DOHH2 (cell line): ENCODE data around the gene TRIM9.

Experiments
- H3F3A ChIP-seq: fragments of 200-600 bp; sonication (generic), shearing (Covaris generic); 2 replicates; pipeline ENCODE4 v1.6.0; 2016; ENCODE audit warnings: antibody characterized with exemption, mild to moderate bottlenecking; ENCODE audit not compliant: control insufficient read depth, insufficient read depth
- H3K27ac ChIP-seq: fragments of 200-600 bp; sonication (generic); 2 replicates; pipeline ENCODE4 v1.5.1; 2014; ENCODE audit warnings: low read depth, mild to moderate bottlenecking, low read length, moderate library complexity
- H3K27me3 ChIP-seq: fragments of 200-600 bp; sonication (generic); 2 replicates; pipeline ENCODE4 v1.6.1; 2014; ENCODE audit warnings: mild to moderate bottlenecking, low read length, mixed read lengths; ENCODE audit not compliant: control insufficient read depth
- H3K36me3 ChIP-seq: fragments of 200-600 bp; sonication (generic); 2 replicates; pipeline ENCODE4 v1.6.1; 2014; ENCODE audit warnings: mild to moderate bottlenecking, low read length, moderate library complexity, mixed read lengths; ENCODE audit not compliant: control insufficient read depth
- H3K4me1 ChIP-seq: fragments of 200-600 bp; sonication (generic); 2 replicates; pipeline ENCODE4 v1.6.1; 2014; ENCODE audit warnings: mild to moderate bottlenecking, low read length, mixed read lengths; ENCODE audit not compliant: control insufficient read depth
- H3K4me2 ChIP-seq: fragments of 200-600 bp; sonication (generic); 2 replicates; pipeline ENCODE4 v1.6.0; 2014; ENCODE audit warnings: mild to moderate bottlenecking, low read length, moderate library complexity
- H3K4me3 ChIP-seq: fragments of 200-600 bp; sonication (generic); 2 replicates; pipeline ENCODE4 v1.5.1; 2014; ENCODE audit warnings: mild to moderate bottlenecking, low read length, mixed read lengths
- H3K79me2 ChIP-seq: fragments of 200-600 bp; sonication (generic); 2 replicates; pipeline ENCODE4 v1.6.1; 2014; ENCODE audit warnings: mild to moderate bottlenecking, low read length, mixed read lengths; ENCODE audit not compliant: control insufficient read depth
- H3K9me2 ChIP-seq: fragments of 200-600 bp; sonication (generic); replicated peaks from 2 replicates; pipeline ENCODE4 v1.6.1; 2014; ENCODE audit warnings: mild to moderate bottlenecking, low read length, mixed read lengths; ENCODE audit not compliant: control insufficient read depth
- H3K9me3 ChIP-seq: fragments of 200-600 bp; sonication (generic); 2 replicates; pipeline ENCODE4 v1.6.1; 2014; ENCODE audit warnings: antibody characterized with exemption, low read length, mixed read lengths; ENCODE audit not compliant: control insufficient read depth, insufficient read depth
- H4K20me1 ChIP-seq: fragments of 200-600 bp; sonication (generic); 2 replicates; pipeline ENCODE4 v1.6.0; 2014; ENCODE audit warnings: low read depth, mild to moderate bottlenecking, antibody characterized with exemption, low read length, moderate library complexity; ENCODE audit not compliant: control insufficient read depth, insufficient read depth
- EZH2phosphoT487 ChIP-seq: fragments of 200-600 bp; sonication (generic); IDR thresholded peaks from 2 replicates; pipeline ENCODE4 v1.6.1; 2017; ENCODE audit warnings: borderline replicate concordance, mild to moderate bottlenecking, antibody characterized with exemption, low read length, moderate library complexity, mixed read lengths
- TF ChIP-seq, protein P1 (sequence below): fragments of 200-600 bp; sonication (generic); IDR thresholded peaks from one replicate; pipeline ENCODE4 v1.5.1; 2014; ENCODE audit warnings: antibody characterized with exemption, mild to moderate bottlenecking, low read depth, low read length; ENCODE audit not compliant: poor library complexity, severe bottlenecking

The TRIM9 gene

DNA sequence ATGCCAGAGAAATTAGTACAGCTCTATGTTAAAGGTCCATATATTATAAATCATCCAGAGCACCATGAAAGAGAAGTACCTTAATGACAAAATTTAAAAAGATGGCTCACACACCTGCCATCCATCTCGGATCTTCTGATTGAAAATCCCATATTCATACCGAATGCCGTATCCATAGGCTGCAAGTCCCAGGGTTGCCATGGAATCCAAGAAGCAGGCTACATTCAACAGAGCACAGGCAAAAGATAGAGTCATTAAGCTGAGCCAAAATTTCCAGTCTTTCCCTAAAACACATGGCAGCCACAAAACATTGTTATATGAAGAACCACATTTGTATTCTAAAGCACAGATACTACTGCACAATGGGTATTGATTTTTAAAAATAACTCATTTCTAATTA lies 163.3 kb downstream of the TRIM9 start:
- no peak overlapping the region for H3K4me3 ChIP-seq
- no peaks in the 10 kb centered on the region for H3K9me2 ChIP-seq
- no peak overlapping the region for H3K27ac ChIP-seq
- no peaks in the 10 kb centered on the region for H4K20me1 ChIP-seq
- H3K9me3 ChIP-seq, result no peaks in the 10 kb centered on the region
- no peaks in the 10 kb centered on the region for H3K27me3 ChIP-seq
- peaks cover 5% of the 10 kb centered on the region; the same call in 1 of the 2 replicates for H3K4me1 ChIP-seq
- H3F3A ChIP-seq, result no peaks in the 10 kb centered on the region
- no peaks in the 10 kb centered on the region for H3K36me3 ChIP-seq
- no peak overlapping the region for H3K4me2 ChIP-seq
- no peak for TF ChIP-seq EZH2phosphoT487
- TF ChIP-seq, protein P1, sequence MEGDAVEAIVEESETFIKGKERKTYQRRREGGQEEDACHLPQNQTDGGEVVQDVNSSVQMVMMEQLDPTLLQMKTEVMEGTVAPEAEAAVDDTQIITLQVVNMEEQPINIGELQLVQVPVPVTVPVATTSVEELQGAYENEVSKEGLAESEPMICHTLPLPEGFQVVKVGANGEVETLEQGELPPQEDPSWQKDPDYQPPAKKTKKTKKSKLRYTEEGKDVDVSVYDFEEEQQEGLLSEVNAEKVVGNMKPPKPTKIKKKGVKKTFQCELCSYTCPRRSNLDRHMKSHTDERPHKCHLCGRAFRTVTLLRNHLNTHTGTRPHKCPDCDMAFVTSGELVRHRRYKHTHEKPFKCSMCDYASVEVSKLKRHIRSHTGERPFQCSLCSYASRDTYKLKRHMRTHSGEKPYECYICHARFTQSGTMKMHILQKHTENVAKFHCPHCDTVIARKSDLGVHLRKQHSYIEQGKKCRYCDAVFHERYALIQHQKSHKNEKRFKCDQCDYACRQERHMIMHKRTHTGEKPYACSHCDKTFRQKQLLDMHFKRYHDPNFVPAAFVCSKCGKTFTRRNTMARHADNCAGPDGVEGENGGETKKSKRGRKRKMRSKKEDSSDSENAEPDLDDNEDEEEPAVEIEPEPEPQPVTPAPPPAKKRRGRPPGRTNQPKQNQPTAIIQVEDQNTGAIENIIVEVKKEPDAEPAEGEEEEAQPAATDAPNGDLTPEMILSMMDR, result no peak
- H3K79me2 ChIP-seq, result no peaks in the 10 kb centered on the region

DNA sequence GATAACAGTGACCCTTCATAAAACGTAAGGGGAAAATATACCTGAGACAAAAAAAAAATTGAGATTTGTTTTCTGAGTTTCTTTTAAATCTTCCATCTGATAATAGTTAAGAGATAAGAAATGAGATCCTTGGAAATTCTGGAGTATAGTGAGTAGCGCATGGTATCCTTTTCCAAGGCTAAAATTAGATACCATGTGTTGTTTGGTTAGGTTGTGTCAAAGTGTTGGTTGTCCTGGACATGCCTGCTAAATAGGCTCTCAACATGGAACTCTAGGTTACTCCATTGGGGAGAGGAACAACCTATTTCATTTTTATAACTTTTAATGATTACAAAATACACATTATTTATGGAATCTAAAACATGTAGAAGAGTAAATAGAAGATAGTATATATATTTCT lies 165.4 kb downstream of the TRIM9 start:
- Histone ChIP-seq H3F3A (no peaks in the 10 kb centered on the region), H3K4me3 (no peak overlapping the region), H3K9me3 (no peaks in the 10 kb centered on the region), H3K4me1 (peaks cover 5% of the 10 kb centered on the region; the same call in 1 of the 2 replicates), H3K9me2 (no peaks in the 10 kb centered on the region), H3K4me2 (no peak overlapping the region), H4K20me1 (no peaks in the 10 kb centered on the region), H3K79me2 (no peaks in the 10 kb centered on the region), H3K27me3 (no peaks in the 10 kb centered on the region), H3K36me3 (no peaks in the 10 kb centered on the region), H3K27ac (no peak overlapping the region)
- no peak for TF ChIP-seq EZH2phosphoT487
- TF ChIP-seq, protein P1, result no peak

DNA sequence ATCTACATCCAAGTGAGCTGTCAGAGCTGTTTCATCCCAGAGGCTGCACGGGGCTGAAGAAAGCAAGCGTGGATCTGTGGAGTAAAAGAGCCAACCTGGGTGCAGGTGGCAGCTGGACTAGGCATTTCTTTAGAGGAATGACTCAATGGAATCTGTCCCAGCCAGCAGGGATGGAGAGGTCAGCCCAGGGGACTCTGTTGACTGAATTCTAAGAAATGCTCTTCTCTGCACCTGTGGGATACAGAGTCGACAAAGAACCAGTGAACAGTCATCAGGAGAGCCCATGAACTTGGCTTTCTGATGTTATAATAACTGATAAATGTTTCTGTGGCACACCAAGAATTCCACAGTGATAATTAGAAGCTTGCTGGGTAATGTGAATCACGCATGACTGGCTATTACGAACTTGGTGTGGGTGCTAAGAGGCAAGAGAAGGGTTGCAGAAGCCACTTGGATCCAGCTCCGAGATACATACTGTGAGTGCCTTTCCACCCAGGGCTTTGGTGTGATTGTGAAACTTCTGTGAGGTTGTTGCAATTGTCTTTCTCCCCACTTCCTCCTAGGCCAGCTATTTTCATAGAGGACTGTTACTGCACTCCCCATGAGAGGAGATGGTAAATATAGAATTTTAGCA lies 166.8 kb downstream of the TRIM9 start:
- Histone ChIP-seq H3K9me2 (no peaks in the 10 kb centered on the region), H3K27ac (no peak overlapping the region), H3K4me2 (no peak overlapping the region), H3K4me1 (peaks cover 5% of the 10 kb centered on the region; the same call in 1 of the 2 replicates), H3K9me3 (no peaks in the 10 kb centered on the region), H3K27me3 (no peaks in the 10 kb centered on the region), H4K20me1 (no peaks in the 10 kb centered on the region), H3K79me2 (no peaks in the 10 kb centered on the region), H3K36me3 (no peaks in the 10 kb centered on the region), H3F3A (no peaks in the 10 kb centered on the region), H3K4me3 (no peak overlapping the region)
- TF ChIP-seq, protein P1, result no peak
- TF ChIP-seq EZH2phosphoT487, result no peak
